Endothelial cell (in vitro differentiated cells): ENCODE data around the gene USP27X. TPM values are rescaled to one million over a fixed set of nuclear protein-coding genes. Genes with fewer than 3 reads are reported as not detected.

Experiments used
- DNase-seq: peaks from one replicate; pipeline ENCODE4 v3.0.0; 2021; ENCODE audit warnings: low spot score
- H3K27ac Mint-ChIP-seq: one replicate; pipeline ENCODE4 v1.8.0; 2021; ENCODE audit warnings: mixed read lengths, inconsistent platforms; ENCODE audit not compliant: unreplicated experiment
- H3K27me3 Mint-ChIP-seq: one replicate; pipeline ENCODE4 v1.8.0; 2021; ENCODE audit warnings: mild to moderate bottlenecking, moderate library complexity, mixed read lengths, inconsistent platforms; ENCODE audit not compliant: unreplicated experiment
- H3K36me3 Mint-ChIP-seq: one replicate; pipeline ENCODE4 v1.8.0; 2021; ENCODE audit warnings: mild to moderate bottlenecking, low read depth, mixed read lengths, inconsistent platforms; ENCODE audit not compliant: unreplicated experiment
- H3K4me1 Mint-ChIP-seq: one replicate; pipeline ENCODE4 v1.8.0; 2021; ENCODE audit warnings: mild to moderate bottlenecking, mixed read lengths, inconsistent platforms; ENCODE audit not compliant: unreplicated experiment
- H3K4me3 Mint-ChIP-seq: one replicate; pipeline ENCODE4 v1.8.0; 2021; ENCODE audit warnings: mild to moderate bottlenecking, mixed read lengths, inconsistent platforms; ENCODE audit not compliant: unreplicated experiment
- H3K9me3 Mint-ChIP-seq: one replicate; pipeline ENCODE4 v1.8.0; 2021; ENCODE audit warnings: mixed read lengths, inconsistent platforms; ENCODE audit not compliant: unreplicated experiment
- CTCF ChIP-seq: fragments of 200-600 bp; sonication (generic); IDR thresholded peaks from one replicate; pipeline ENCODE4 v1.5.0; 2021; ENCODE audit warnings: antibody characterized with exemption; ENCODE audit not compliant: unreplicated experiment
- total RNA-seq: library from RNA; stranded (reverse); fragmentation: NEBNext Ultra II Directional; extraction: Animal tissue kit (Norgen Biotek cat#: 25700); gene quantifications from one replicate; pipeline ENCODE4 v1.2.1, GENCODE V29; 2021; ENCODE audit not compliant: unreplicated experiment

Gene USP27X
- total RNA-seq, 1 donor from 2014 or later, result 6.6 TPM

- Mint-ChIP-seq H3K27me3 (peaks cover 2% of the 10 kb centered on the region), H3K4me1 (no peaks in the 10 kb centered on the region), H3K9me3 (no peaks in the 10 kb centered on the region), H3K27ac (no peak overlapping the region), H3K36me3 (no peaks in the 10 kb centered on the region), H3K4me3 (no peak overlapping the region)
- TF ChIP-seq CTCF, result peak; percentile 88
- peak; percentile 34 for DNase-seq
Measured at GRCh38 chrX:49919617-49920016, 40.3 kb downstream of the USP27X start.

DNA sequence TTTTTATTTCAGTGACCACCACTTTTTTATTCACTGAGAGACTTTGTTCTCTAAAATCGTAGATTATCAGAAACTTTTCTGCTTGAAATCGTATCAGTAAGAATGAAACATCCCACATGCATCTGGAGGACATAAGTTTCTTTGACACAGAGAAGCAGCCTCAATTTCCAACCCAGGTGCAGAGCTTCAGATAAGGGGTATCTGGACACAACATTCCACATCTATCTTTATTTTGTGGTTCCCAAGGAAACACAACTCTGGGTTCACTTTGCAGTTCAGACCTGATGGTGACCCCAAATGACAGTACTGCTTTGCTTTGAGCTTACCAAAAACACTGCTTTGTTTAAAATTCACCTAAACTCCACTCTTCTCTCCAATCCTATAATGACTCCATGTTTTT is 41.8 kb downstream of the USP27X start:
- no peaks in the 10 kb centered on the region for H3K4me1 Mint-ChIP-seq
- no peaks in the 10 kb centered on the region for H3K9me3 Mint-ChIP-seq
- H3K4me3 Mint-ChIP-seq, result no peak overlapping the region
- H3K36me3 Mint-ChIP-seq, result no peaks in the 10 kb centered on the region
- peaks cover 2% of the 10 kb centered on the region for H3K27me3 Mint-ChIP-seq
- TF ChIP-seq CTCF, result no peak
- no peak overlapping the region for H3K27ac Mint-ChIP-seq
- DNase-seq, result no peak

- no peak for TF ChIP-seq CTCF
- no peaks in the 10 kb centered on the region for H3K36me3 Mint-ChIP-seq
- peaks cover 2% of the 10 kb centered on the region for H3K27me3 Mint-ChIP-seq
- H3K4me3 Mint-ChIP-seq, result peak within 1 kb of the TSS; percentile 87
- H3K27ac Mint-ChIP-seq, result peak within 1 kb of the TSS; percentile 48
- H3K4me1 Mint-ChIP-seq, result no peaks in the 10 kb centered on the region
- peak; percentile 85 for DNase-seq
- no peaks in the 10 kb centered on the region for H3K9me3 Mint-ChIP-seq
Measured at GRCh38 chrX:49922291-49923241, 43.3 kb downstream of the USP27X start, which contains the start of gene CLCN5. CLCN5 (plus strand) TSS chrX:49922596; CDS start chrX:49925299, 2,703 bp downstream.

DNA sequence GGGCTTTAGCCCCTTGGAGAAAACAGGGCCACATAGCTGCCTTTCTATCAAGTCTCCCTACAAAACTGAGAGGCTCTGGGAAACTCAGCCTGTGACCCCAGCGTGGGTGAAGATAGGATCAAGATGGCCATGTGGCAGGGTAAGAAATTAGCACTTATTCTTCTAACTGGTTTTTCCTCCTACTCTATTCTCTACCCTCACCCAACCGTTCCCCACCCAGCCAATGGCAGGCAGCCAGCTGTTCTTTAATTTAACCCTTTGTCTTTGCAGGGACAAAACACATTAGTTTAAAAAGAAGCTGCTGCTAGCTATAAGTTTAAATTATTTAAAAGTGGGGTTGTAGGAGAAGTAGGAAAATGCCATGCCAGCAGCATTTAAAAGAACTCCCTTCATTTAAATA is 45.9 kb downstream of the USP27X start:
- H3K9me3 Mint-ChIP-seq, result no peaks in the 10 kb centered on the region
- H3K36me3 Mint-ChIP-seq, result no peaks in the 10 kb centered on the region
- TF ChIP-seq CTCF, result no peak
- H3K27me3 Mint-ChIP-seq, result peaks cover 2% of the 10 kb centered on the region
- H3K4me1 Mint-ChIP-seq, result no peaks in the 10 kb centered on the region
- no peak overlapping the region for H3K27ac Mint-ChIP-seq
- no peak for DNase-seq
- no peak overlapping the region for H3K4me3 Mint-ChIP-seq

GRCh38 chrX:49930039-49930438 is 50.8 kb downstream of the USP27X start:
- TF ChIP-seq CTCF, result no peak
- no peak for DNase-seq
- Mint-ChIP-seq H3K27ac (no peak overlapping the region), H3K9me3 (no peaks in the 10 kb centered on the region), H3K36me3 (no peaks in the 10 kb centered on the region), H3K27me3 (no peaks in the 10 kb centered on the region), H3K4me3 (no peak overlapping the region), H3K4me1 (no peaks in the 10 kb centered on the region)
